ENCODE results near the gene ATAD5.
"Not testable (repeated sequence)": the region's sequence is repeated elsewhere in the genome, so short reads cannot be mapped to it uniquely, and the experiment has no call there.

The ATAD5 gene

GRCh38 chr17:30831663-30832437 lies at the start of gene ATAD5:
TSS of gene ATAD5 (plus strand) at chr17:30831966. CDS start at chr17:30832348, 382 bp downstream.
- peak; percentile 76 for DNase-seq (ENCODE audit: low read depth, low spot score)

- no peak for DNase-seq (ENCODE audit: low read depth, low spot score)
Measured at GRCh38 chr17:30782206-30782605, 49.6 kb upstream of the ATAD5 start.

- no peak for DNase-seq (ENCODE audit: low read depth, low spot score)
Measured at GRCh38 chr17:30788918-30789317, 42.8 kb upstream of the ATAD5 start.

GRCh38 chr17:30790279-30790678 lies 41.5 kb upstream of the ATAD5 start:
- DNase-seq (ENCODE audit: low read depth, low spot score), result no peak

GRCh38 chr17:30793282-30793977 lies 38.3 kb upstream of the ATAD5 start:
- DNase-seq (ENCODE audit: low read depth, low spot score), result no peak

GRCh38 chr17:30794372-30794771 lies 37.4 kb upstream of the ATAD5 start:
- no peak for DNase-seq (ENCODE audit: low read depth, low spot score)

GRCh38 chr17:30796016-30796415 lies 35.8 kb upstream of the ATAD5 start:
- DNase-seq (ENCODE audit: low read depth, low spot score), result no peak

- no peak for DNase-seq (ENCODE audit: low read depth, low spot score)
Measured at GRCh38 chr17:30801671-30802070, 30.1 kb upstream of the ATAD5 start.

GRCh38 chr17:30805944-30806456 lies 25.8 kb upstream of the ATAD5 start:
- no peak for DNase-seq (ENCODE audit: low read depth, low spot score)

GRCh38 chr17:30807896-30808295 lies 23.9 kb upstream of the ATAD5 start:
- no peak for DNase-seq (ENCODE audit: low read depth, low spot score)

GRCh38 chr17:30808785-30809286 lies 22.9 kb upstream of the ATAD5 start:
- DNase-seq (ENCODE audit: low read depth, low spot score), result no peak

GRCh38 chr17:30809867-30810266 lies 21.9 kb upstream of the ATAD5 start:
- no peak for DNase-seq (ENCODE audit: low read depth, low spot score)

GRCh38 chr17:30812218-30813177 lies 19.3 kb upstream of the ATAD5 start:
- no peak for DNase-seq (ENCODE audit: low read depth, low spot score)

GRCh38 chr17:30814236-30814635 lies 17.5 kb upstream of the ATAD5 start:
- DNase-seq (ENCODE audit: low read depth, low spot score), result not testable (repeated sequence)

GRCh38 chr17:30814860-30815259 lies 16.9 kb upstream of the ATAD5 start:
- DNase-seq (ENCODE audit: low read depth, low spot score), result not testable (repeated sequence)

GRCh38 chr17:30816165-30816564 lies 15.6 kb upstream of the ATAD5 start:
- DNase-seq (ENCODE audit: low read depth, low spot score), result no peak

GRCh38 chr17:30819971-30820705 lies 11.6 kb upstream of the ATAD5 start:
- DNase-seq (ENCODE audit: low read depth, low spot score), result no peak

- no peak for DNase-seq (ENCODE audit: low read depth, low spot score)
Measured at GRCh38 chr17:30821871-30822723, 9.7 kb upstream of the ATAD5 start.

- not testable (repeated sequence) for DNase-seq (ENCODE audit: low read depth, low spot score)
Measured at GRCh38 chr17:30822919-30823318, 8.8 kb upstream of the ATAD5 start.

- no peak for DNase-seq (ENCODE audit: low read depth, low spot score)
Measured at GRCh38 chr17:30823421-30823820, 8.3 kb upstream of the ATAD5 start.
